Measurements from ENCODE around the gene MBD6.

MBD6 gene

GRCh38 chr12:57487055-57487596 is 35.5 kb upstream of the MBD6 start:
- no peak for ATAC-seq
- TF ChIP-seq ISL1 (CRISPR knock-in tag; IDR thresholded peaks at IDR 0.05) (no peak), GLIS3 (CRISPR knock-in tag; IDR thresholded peaks at IDR 0.05) (no peak), PPARA (CRISPR knock-in tag; IDR thresholded peaks at IDR 0.05; ENCODE audit: borderline replicate concordance) (no peak), ZFP30 (CRISPR knock-in tag; IDR thresholded peaks at IDR 0.05) (no peak), SNAI2 (CRISPR knock-in tag; IDR thresholded peaks at IDR 0.05) (no peak), ESRRG (CRISPR knock-in tag; IDR thresholded peaks at IDR 0.05) (no peak)

- TF ChIP-seq POU6F1 (CRISPR knock-in tag; IDR thresholded peaks at IDR 0.05; ENCODE audit: borderline replicate concordance, low read depth) (no peak), PATZ1 (CRISPR knock-in tag; IDR thresholded peaks at IDR 0.05; ENCODE audit: borderline replicate concordance) (no peak), ZFP3 (CRISPR knock-in tag; IDR thresholded peaks at IDR 0.05) (no peak), ZFP30 (CRISPR knock-in tag; IDR thresholded peaks at IDR 0.05) (no peak), TSHZ2 (CRISPR knock-in tag; IDR thresholded peaks at IDR 0.05) (no peak), ESRRG (CRISPR knock-in tag; IDR thresholded peaks at IDR 0.05) (no peak), TCF4 (CRISPR knock-in tag; IDR thresholded peaks at IDR 0.05; ENCODE audit: borderline replicate concordance) (no peak), GLIS3 (CRISPR knock-in tag; IDR thresholded peaks at IDR 0.05) (no peak), ZNF565 (CRISPR knock-in tag; conservative IDR thresholded peaks at IDR 0.05; ENCODE audit: low read depth) (no peak), PPARA (CRISPR knock-in tag; IDR thresholded peaks at IDR 0.05; ENCODE audit: borderline replicate concordance) (no peak), ISL1 (CRISPR knock-in tag; IDR thresholded peaks at IDR 0.05) (no peak), BACH2 (CRISPR knock-in tag; IDR thresholded peaks at IDR 0.05; ENCODE audit: borderline replicate concordance) (no peak), ZC3H10 (CRISPR knock-in tag; IDR thresholded peaks at IDR 0.05) (no peak), SNAI2 (CRISPR knock-in tag; IDR thresholded peaks at IDR 0.05) (no peak), ZNF8 (CRISPR knock-in tag; IDR thresholded peaks at IDR 0.05) (no peak), CREB5 (CRISPR knock-in tag; IDR thresholded peaks at IDR 0.05; ENCODE audit: low read depth) (no peak), OSR1 (CRISPR knock-in tag; IDR thresholded peaks at IDR 0.05) (no peak)
- ATAC-seq = peak; percentile 97
Observed at GRCh38 chr12:57487597-57488401, 34.8 kb upstream of the MBD6 start, which contains the start of gene MARS1. MARS1 (plus strand) TSS chr12:57488068; CDS start chr12:57488091, 23 bp downstream.

- no peak for TF ChIP-seq ZNF565 (CRISPR knock-in tag; conservative IDR thresholded peaks at IDR 0.05; ENCODE audit: low read depth)
- TF ChIP-seq PPARA (CRISPR knock-in tag; IDR thresholded peaks at IDR 0.05; ENCODE audit: borderline replicate concordance) = no peak
- no peak for TF ChIP-seq TOX (CRISPR knock-in tag; IDR thresholded peaks at IDR 0.05; ENCODE audit: borderline replicate concordance)
- TF ChIP-seq POU6F1 (CRISPR knock-in tag; IDR thresholded peaks at IDR 0.05; ENCODE audit: borderline replicate concordance, low read depth) = no peak
- no peak for TF ChIP-seq CSDC2 (CRISPR knock-in tag; IDR thresholded peaks at IDR 0.05)
- no peak for TF ChIP-seq BACH2 (CRISPR knock-in tag; IDR thresholded peaks at IDR 0.05; ENCODE audit: borderline replicate concordance)
- no peak for TF ChIP-seq GLIS3 (CRISPR knock-in tag; IDR thresholded peaks at IDR 0.05)
- ATAC-seq = peak; percentile 18
Observed at GRCh38 chr12:57488402-57489156, 34.0 kb upstream of the MBD6 start.

Measured in SK-N-SH treated with all-trans-retinoic acid at 6 μM for 48 hours (cell line).